T47D (cell line): ENCODE measurements around the gene GALNT2.

Source experiments
- DNase-seq, 2 experiments: peaks; one replicate each; pipeline versions ENCODE4 v3.0.0 to v3.0.0-alpha.2; 2011 to 2012; ENCODE audit warnings: low read depth in 1 of 2, low spot score in 1 of 2
- JUND ChIP-seq: IDR thresholded peaks from 2 replicates; pipeline ENCODE4 v1.6.1; 2012; ENCODE audit warnings: low read depth
- in situ Hi-C: cut with HindIII; loops from 2 replicates; pipeline ENCODE4 v1.10.0; 2016; ENCODE audit warnings: low sequenced_read_pairs, low pct_unique_long_range_greater_than_20kb

The GALNT2 gene

DNA sequence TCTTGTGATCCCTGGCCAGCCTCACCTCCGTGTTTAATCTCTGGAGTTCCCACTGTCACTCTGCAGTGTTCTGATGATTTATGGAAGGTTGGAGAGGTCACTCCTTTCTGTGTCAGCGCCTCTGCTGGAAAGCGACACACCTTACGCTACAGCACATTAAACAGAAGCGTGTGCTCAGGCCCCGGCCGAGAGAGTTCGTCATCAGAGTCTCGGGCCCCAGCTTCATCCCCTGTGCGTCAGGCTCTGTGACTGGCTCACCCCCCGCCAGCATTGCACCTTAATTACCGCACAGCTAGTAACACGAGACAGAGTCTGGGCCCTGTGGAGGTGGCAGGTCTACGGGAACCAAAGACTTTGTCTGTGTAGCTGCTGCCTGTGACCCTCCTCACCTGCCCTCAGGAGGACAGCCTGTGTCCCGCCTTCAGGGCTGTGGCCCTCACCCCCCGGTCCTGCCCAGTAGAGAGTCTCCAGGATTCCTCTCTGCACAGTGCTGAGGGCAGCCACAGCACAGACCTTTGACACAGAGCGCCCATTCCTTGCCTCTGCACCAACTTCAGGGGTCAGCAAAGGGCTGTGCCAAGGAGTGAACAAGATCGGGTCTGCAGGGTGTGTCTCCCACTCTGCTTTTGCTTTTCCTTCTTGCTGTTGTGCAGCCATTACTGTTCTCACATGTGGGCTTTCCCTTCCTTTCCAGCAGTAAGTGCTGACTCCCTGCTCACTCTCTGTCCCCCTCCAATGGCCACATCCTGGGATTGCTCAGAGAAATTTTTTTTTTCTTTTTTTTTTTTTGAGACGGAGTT lies 201.5 kb downstream of the GALNT2 start:
- in situ Hi-C loops, result no loop called here
- no peak for TF ChIP-seq JUND
- peak; percentile 73 to 90 for DNase-seq

GRCh38 chr1:230270185-230270558 lies 203.1 kb downstream of the GALNT2 start:
- no peak for DNase-seq
- in situ Hi-C loops, result no loop called here
- no peak for TF ChIP-seq JUND

DNA sequence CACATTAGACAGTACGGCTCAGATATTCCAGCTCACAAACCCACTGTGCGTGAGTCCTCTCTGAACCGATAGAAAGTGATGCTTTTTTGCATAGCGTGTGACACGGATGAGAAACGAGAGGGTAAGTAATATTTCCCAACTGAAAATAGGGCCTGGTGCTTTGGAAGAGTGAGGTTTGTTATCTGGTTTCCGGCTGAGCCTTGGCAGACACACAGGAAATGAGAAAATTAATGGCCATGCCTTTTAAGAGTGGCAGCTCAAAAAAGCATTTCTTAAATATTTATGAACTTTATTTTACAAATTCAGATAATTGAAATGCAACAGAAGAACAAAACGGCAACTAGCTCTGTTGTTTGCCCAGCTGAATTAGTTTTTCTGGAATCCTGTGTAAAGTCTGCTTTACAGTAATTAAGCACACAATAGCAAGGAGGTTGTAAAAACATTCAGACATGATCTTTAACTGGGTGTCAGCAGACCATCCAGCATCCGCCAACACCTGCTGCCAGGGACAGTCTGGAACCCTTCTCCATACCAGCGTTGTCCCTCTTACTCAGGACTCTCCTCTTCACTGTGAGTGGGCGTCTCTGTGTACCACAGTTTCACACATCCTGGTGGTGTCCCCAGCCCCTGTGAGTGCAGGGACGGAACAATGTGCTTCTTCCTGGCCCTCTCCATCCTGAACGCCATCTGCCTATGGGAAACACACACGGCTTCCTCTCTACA lies 203.7 kb downstream of the GALNT2 start:
- TF ChIP-seq JUND, result no peak
- DNase-seq, result no peak
- in situ Hi-C loops, result no loop called here

- TF ChIP-seq JUND, result no peak
- no peak for DNase-seq
- in situ Hi-C loops, result no loop called here
Measured at GRCh38 chr1:230271300-230272035, 204.4 kb downstream of the GALNT2 start.

- no peak for TF ChIP-seq JUND
- in situ Hi-C loops, result no loop called here
- DNase-seq, result no peak
Measured at GRCh38 chr1:230272557-230272956, 205.5 kb downstream of the GALNT2 start.

DNA sequence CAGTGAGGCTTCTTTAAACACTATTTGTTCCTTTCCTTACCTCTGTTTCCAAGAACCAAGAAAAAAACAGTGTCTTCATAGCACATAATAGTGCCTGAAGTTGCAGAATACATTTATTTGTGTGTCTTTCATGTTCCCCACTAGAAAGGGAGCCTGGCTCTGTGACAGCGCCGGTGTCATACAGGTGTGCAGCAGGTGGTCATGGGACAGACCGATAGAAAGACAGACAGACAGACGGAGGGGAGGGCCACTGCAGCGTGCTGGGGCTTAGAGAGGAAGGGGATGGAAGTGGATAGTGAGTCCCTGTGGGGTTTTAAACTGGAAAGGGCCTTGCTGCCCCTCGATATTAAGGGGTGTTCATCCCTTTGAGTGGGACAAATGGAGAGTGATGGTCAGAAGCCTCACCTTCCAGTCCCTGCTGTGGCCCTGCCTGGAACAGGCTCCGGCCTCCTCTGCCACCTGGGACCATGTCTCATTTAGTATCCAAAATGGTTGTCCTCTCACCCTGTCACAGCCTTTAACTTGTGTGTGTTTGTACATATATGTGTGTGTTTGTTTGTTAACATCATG lies 206.2 kb downstream of the GALNT2 start:
- in situ Hi-C loops, result no loop called here
- TF ChIP-seq JUND, result no peak
- DNase-seq, result no peak

- no peak for TF ChIP-seq JUND
- in situ Hi-C loops, result no loop called here
- DNase-seq, result no peak
Measured at GRCh38 chr1:230274254-230274653, 207.2 kb downstream of the GALNT2 start.

- no peak for DNase-seq
- in situ Hi-C loops, result no loop called here
- TF ChIP-seq JUND, result no peak
Measured at GRCh38 chr1:230276401-230276800, 209.4 kb downstream of the GALNT2 start.

DNA sequence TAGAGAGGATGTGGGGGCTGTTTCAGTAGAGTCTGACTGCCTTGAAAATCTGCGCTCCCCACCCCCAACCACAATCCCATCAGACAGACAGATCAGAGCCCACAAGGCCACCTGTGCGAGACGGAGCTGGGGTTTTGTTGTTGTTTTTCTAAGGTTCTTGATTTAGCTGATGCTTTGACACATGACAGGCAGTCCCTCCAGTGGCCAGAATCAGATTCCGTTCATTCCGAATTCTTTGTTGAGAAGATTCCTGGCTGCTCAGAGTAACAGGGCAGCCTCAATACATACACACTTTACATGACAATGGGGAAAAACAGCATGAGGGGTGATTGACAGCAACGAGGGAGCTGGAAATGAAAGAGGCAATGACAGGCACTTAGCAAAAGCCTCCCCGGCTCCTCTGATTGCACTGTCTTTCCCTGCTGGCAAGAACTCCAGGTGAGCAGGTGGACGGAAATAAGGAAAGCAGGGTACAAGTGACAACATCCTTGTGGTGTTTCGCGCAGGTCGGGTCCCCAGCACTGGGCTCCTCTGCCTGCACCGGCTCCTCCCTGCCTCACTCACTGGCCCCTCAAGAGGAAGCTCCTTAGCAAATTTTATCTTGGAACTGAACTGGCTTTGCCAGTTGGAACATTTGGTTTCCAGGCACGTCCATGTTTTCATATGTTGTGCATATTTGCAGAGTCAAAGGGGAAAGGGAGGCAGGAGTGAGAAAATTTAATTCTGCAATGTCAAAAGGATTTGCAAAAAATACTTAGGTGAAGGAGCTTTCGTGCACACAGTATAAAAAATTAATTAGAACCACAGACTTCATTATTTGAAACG lies 210.4 kb downstream of the GALNT2 start:
- peak in 1 of 2 experiments; percentile 23 for DNase-seq
- TF ChIP-seq JUND, result no peak
- in situ Hi-C loops, result no loop called here

DNA sequence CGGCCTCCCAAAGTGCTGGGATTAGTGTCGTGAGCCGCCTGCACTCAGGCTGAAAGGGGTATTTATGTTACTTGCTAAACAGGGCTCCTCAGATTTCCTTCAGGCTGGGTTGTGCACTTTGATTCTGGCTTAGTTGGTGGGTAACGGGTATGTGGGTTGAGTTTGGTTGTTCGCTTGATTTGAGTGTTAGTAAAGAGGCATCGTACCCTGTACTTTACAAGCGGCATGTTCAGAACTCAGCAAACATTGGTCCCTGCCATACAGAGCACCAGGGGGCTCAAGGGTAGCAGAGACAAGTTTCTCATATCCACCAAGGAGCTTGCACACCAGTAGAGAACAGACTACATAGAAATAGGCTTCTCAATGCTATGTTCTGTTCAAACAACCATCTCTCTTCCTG lies 211.3 kb downstream of the GALNT2 start:
- no peak for DNase-seq
- in situ Hi-C loops, result no loop called here
- TF ChIP-seq JUND, result no peak

GRCh38 chr1:230278871-230279582 lies 212.0 kb downstream of the GALNT2 start:
- no peak for DNase-seq
- no peak for TF ChIP-seq JUND
- in situ Hi-C loops, result no loop called here
